Prostate gland (tissue), 2 donors: ENCODE measurements around the gene CDC14A. TPM values are rescaled to one million over a fixed set of nuclear protein-coding genes. Genes with fewer than 3 reads are reported as not detected.

Experiments used
- DNase-seq: peaks from one replicate; pipeline ENCODE4 v3.0.0-alpha.2; 2019; ENCODE audit warnings: low spot score
- H3K27ac ChIP-seq, 2 donors: fragments of 200-600 bp; sonication (generic); 2 replicates each; pipeline ENCODE4 v1.5.1; 2017 to 2019
- H3K27me3 ChIP-seq: fragments of 200-600 bp; sonication (generic); replicated peaks from 2 replicates; pipeline ENCODE4 v1.5.1; 2019; ENCODE audit not compliant: insufficient read depth
- H3K36me3 ChIP-seq, 2 donors: fragments of 200-600 bp; sonication (generic); 1 replicate in 1 of 2; 2 replicates in 1 of 2; pipeline versions ENCODE4 v1.5.1 to v1.8.1; 2017 to 2019
- H3K4me1 ChIP-seq: fragments of 200-600 bp; sonication (generic); replicated peaks from 2 replicates; pipeline ENCODE4 v1.5.1; 2019
- H3K4me3 ChIP-seq, 2 donors: fragments of 200-600 bp; sonication (generic); 2 replicates each; pipeline ENCODE4 v1.5.1; 2017 to 2019
- H3K9me3 ChIP-seq: fragments of 200-600 bp; sonication (generic); 2 replicates; pipeline ENCODE4 v1.5.1; 2017
- POLR2A ChIP-seq: fragments of 450-650 bp; IDR thresholded peaks from one replicate; pipeline ENCODE4 v1.6.1; 2016; ENCODE audit warnings: antibody characterized with exemption, mild to moderate bottlenecking
- POLR2AphosphoS5 ChIP-seq: sonication (generic); formaldehyde crosslinking; IDR thresholded peaks from one replicate; pipeline ENCODE4 v1.6.1; 2017; ENCODE audit warnings: antibody characterized with exemption
- WGBS: methylation state at CpG from one replicate; pipeline ENCODE4 v1.1.5; 2018; 5-methylcytosine and 5-hydroxymethylcytosine counted together
- intact Hi-C: fragments of 100-400 bp; cut with DNase I; formaldehyde crosslinking; loops from one replicate; pipeline ENCODE4 v1.14.2; 2022
- total RNA-seq, 2 donors: library from RNA; depleted of rRNA; stranded (reverse); fragments of >200 nt; gene quantifications; one replicate each; pipeline ENCODE4 v1.1.0, GENCODE V29; 2016
- TF ChIP-seq, protein P1 (sequence below), 4 experiments: fragments of 200-600 bp in 2 of 4; fragments of 450-650 bp in 2 of 4; sonication (generic) in 2 of 4; IDR thresholded peaks; 1 replicate in 3 of 4; 2 replicates in 1 of 4; pipeline ENCODE4 v1.5.1; 2016 to 2019; ENCODE audit warnings: antibody characterized with exemption in 4 of 4, mild to moderate bottlenecking in 2 of 4, moderate library complexity in 2 of 4

The CDC14A gene
- total RNA-seq, 2 donors from 2014 or later: 25.7 to 39.2 TPM

DNA sequence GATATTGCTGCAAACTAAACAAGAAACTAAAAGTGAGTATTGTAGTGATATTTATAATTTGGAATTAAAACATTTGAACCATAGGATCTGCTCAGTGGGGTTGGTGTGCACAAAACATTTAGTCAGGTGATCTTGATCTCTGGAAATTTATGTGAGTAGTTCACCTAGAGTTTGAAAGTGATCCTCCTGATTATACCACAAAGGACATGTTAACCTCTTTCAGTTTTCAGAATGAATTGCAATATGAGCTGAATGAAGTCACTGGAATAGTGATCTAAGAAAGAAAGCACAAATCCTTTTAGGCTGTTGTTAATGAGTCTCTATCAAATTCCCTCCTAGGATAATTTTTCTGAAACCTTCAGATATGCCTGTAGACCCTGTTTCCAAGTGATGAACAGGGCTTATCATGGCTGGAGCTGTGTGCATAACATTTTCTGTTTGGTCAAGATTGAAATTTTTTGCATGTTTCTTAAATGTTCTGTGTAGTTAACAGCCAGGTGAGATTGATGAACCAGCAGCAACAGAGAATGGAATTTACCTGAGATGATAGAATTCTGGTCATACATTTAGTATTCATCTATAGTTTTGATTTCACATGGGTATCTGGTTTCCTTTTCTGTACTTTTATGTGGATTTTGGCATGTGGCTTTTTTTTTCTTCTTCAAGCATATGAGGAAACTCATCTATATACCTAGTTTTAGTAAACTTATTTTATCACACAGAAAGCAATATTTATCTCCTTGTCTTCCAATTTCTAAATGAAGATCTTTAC, 25.5 kb downstream of the CDC14A start:
- Histone ChIP-seq H3K4me3 (no peak overlapping the region), H3K4me1 (no peaks in the 10 kb centered on the region), H3K9me3 (no peaks in the 10 kb centered on the region), H3K36me3 (no peaks in the 10 kb centered on the region), H3K27me3 (no peaks in the 10 kb centered on the region), H3K27ac (no peak overlapping the region)
- intact Hi-C loops: no loop called here
- no peak for DNase-seq
- TF ChIP-seq, protein P1, sequence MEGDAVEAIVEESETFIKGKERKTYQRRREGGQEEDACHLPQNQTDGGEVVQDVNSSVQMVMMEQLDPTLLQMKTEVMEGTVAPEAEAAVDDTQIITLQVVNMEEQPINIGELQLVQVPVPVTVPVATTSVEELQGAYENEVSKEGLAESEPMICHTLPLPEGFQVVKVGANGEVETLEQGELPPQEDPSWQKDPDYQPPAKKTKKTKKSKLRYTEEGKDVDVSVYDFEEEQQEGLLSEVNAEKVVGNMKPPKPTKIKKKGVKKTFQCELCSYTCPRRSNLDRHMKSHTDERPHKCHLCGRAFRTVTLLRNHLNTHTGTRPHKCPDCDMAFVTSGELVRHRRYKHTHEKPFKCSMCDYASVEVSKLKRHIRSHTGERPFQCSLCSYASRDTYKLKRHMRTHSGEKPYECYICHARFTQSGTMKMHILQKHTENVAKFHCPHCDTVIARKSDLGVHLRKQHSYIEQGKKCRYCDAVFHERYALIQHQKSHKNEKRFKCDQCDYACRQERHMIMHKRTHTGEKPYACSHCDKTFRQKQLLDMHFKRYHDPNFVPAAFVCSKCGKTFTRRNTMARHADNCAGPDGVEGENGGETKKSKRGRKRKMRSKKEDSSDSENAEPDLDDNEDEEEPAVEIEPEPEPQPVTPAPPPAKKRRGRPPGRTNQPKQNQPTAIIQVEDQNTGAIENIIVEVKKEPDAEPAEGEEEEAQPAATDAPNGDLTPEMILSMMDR (IDR thresholded peaks at IDR 0.05): no peak
- TF ChIP-seq POLR2AphosphoS5 (no peak), POLR2A (no peak)

GRCh38 chr1:100378956-100379355, 26.6 kb downstream of the CDC14A start:
- no peak for DNase-seq
- intact Hi-C loops: no loop called here
- TF ChIP-seq POLR2A: no peak
- TF ChIP-seq, protein P1 (IDR thresholded peaks at IDR 0.05): no peak
- TF ChIP-seq POLR2AphosphoS5: no peak
- Histone ChIP-seq H3K4me3 (no peak overlapping the region), H3K27ac (no peak overlapping the region), H3K27me3 (no peaks in the 10 kb centered on the region), H3K36me3 (no peaks in the 10 kb centered on the region), H3K9me3 (no peaks in the 10 kb centered on the region), H3K4me1 (no peaks in the 10 kb centered on the region)
- 96% methylated on average over 2 of the region's 2 CpGs for WGBS

DNA sequence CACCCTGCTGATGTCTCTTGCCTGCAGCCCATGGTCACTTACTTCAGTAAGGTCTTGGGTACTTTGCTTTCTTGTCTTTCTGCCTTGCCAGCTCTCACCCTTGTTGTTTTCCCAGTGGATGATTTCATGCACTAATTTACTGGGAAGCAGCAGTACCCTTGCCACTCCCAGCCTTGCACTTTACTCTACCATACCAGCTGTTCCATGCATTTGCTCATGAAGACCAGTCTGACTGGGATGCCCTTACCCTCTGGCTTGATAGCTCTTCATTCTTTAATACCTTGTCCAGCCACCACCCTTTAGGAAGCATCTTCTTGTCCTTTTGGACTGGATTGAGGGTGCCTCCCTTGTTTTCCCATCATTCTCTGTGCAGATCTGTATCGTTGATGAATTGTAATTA, 28.3 kb downstream of the CDC14A start:
- Histone ChIP-seq H3K27ac (no peak overlapping the region), H3K36me3 (no peaks in the 10 kb centered on the region), H3K9me3 (no peaks in the 10 kb centered on the region), H3K4me1 (no peaks in the 10 kb centered on the region), H3K4me3 (no peak overlapping the region), H3K27me3 (no peaks in the 10 kb centered on the region)
- WGBS: 75% methylated on average over 1 of the region's 1 CpG
- TF ChIP-seq POLR2A (no peak), POLR2AphosphoS5 (no peak)
- TF ChIP-seq, protein P1 (IDR thresholded peaks at IDR 0.05): no peak
- intact Hi-C loops: no loop called here
- no peak for DNase-seq

GRCh38 chr1:100382657-100383056, 30.4 kb downstream of the CDC14A start:
- H3K27me3 ChIP-seq: no peaks in the 10 kb centered on the region
- H3K4me3 ChIP-seq: no peak overlapping the region
- intact Hi-C loops: no loop called here
- H3K36me3 ChIP-seq: no peaks in the 10 kb centered on the region
- DNase-seq: no peak
- H3K27ac ChIP-seq: no peak overlapping the region
- H3K9me3 ChIP-seq: no peaks in the 10 kb centered on the region
- H3K4me1 ChIP-seq: no peaks in the 10 kb centered on the region
- 96% methylated on average over 1 of the region's 1 CpG for WGBS
- TF ChIP-seq POLR2AphosphoS5 (no peak), POLR2A (no peak)
- TF ChIP-seq, protein P1 (IDR thresholded peaks at IDR 0.05): no peak

DNA sequence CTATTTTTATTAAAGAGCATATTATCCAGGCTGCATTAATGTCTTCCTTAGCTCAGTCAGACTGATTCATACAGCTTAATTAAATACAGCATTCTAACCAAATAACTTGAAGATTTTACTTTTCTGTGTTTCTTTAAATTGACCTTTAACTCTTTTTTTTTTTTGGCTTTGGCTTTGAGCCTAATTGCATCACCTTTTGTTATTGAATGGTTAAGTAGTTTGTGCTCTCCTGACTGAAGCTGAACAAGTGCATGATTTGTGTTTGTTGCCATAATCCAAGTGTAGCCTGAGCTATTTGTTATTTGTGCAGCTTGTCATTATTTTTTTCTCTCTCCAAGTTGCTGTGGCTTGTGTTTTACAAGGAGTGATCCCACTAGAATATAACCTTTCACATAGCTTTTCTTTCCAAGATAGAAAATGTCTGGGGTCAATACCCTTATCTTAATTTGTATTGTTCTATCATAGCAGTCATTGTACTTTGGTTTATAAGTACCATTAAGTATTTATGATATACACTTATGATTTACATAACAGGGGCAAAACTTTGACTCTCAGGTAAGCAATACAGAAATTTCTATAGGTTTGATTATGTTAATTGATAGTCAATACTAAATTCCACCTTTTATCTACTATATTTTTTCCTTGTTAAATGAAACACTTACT, 31.6 kb downstream of the CDC14A start:
- H3K27me3 ChIP-seq: no peaks in the 10 kb centered on the region
- intact Hi-C loops: no loop called here
- H3K4me1 ChIP-seq: no peaks in the 10 kb centered on the region
- no peaks in the 10 kb centered on the region for H3K9me3 ChIP-seq
- H3K27ac ChIP-seq: no peak overlapping the region
- no peak overlapping the region for H3K4me3 ChIP-seq
- TF ChIP-seq POLR2AphosphoS5 (no peak), POLR2A (no peak)
- no peaks in the 10 kb centered on the region for H3K36me3 ChIP-seq
- DNase-seq: no peak
